ENCODE results near the gene FEM1A. TPM values are rescaled to one million over a fixed set of nuclear protein-coding genes. Genes with fewer than 3 reads are reported as not detected.

Gene FEM1A
- total and polyA plus RNA-seq, 10 of the 15 experiments (the other 5 are each of a cell fraction or from before 2014, with no cell fraction given), result 0.27 to 17.4 (median 3.8) TPM

DNA sequence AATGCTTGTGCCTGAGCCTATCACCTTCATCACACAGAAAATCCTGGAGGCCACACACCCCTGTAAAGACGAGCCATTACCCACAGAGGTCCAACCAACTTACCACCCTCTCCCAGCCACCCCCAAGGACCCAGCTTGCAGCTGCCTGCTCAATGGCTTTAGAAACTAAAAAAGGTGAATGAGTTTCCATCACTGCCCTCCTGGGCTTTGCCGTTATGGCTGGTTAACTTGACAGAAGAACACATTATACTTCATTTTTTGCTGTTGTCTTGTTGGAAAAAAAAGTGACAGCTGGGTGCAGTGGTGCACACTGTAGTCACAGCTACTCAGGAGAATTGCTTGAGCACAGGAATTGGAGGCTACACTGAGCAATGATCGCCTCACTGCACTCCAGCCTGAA lies 17.4 kb upstream of the FEM1A start:
- no peaks in the 10 kb centered on the region; a peak in 1 of 4 replicates for H3K27me3 ChIP-seq (replicated peaks in 1 of 2; ENCODE audit: control insufficient read depth in 2 of 2, insufficient read depth in 2 of 2, low read length in 1 of 2)
- WGBS (ENCODE audit: insufficient coverage, insufficient replicate concordance, low lambda C conversion rate, missing lambda C conversion rate), result 15% methylated on average over 3 of the region's 3 CpGs
- SMC1A ChIA-PET (ENCODE audit: uncharacterized antibody, unreplicated experiment), result interaction anchor here (0.7 to 1.2 kb wide), 3 partner anchors 14 to 45 kb away, joined by 3 to 10 read pairs (median 3); partner anchors contain the start of gene FEM1A

More for the DNA sequence above, 17.4 kb upstream of the FEM1A start:
- in situ Hi-C loops (cut with MboI), result no loop called here
- ChIA-PET CTCF (interaction anchor here (1.1 to 2.8 kb wide), 3 partner anchors 17 to 42 kb away, joined by 3 to 17 read pairs (median 4); partner anchors contain the start of gene FEM1A), POLR2A (interaction anchor here (0.6 kb wide), 2 partner anchors 15 kb away, joined by 3 read pairs; no protein-coding TSS in a partner anchor), RAD21 (ENCODE audit: unreplicated experiment) (interaction anchor here (0.9 to 2.4 kb wide), 5 partner anchors 13 to 49 kb away, joined by 3 to 12 read pairs (median 5); partner anchors contain the start of gene FEM1A)
- ATAC-seq (peak; percentile 60), DNase-seq (ENCODE audit: low read depth, low spot score) (no peak), FAIRE-seq (no peak)
- Histone ChIP-seq H3K79me2 (ENCODE audit: control insufficient read depth, insufficient read depth, low read length) (no peaks in the 10 kb centered on the region), H2AFZ (ENCODE audit: control insufficient read depth, low read depth, low read length) (no peak overlapping the region), H3K9ac (ENCODE audit: control insufficient read depth, insufficient read depth, low read length) (no peak overlapping the region), H3K4me3 (no peak overlapping the region), H3K9me3 (replicated peaks; ENCODE audit: control insufficient read depth, insufficient read depth, low read length) (no peaks in the 10 kb centered on the region; the same call in 2 of the 3 replicates), H4K20me1 (ENCODE audit: control insufficient read depth, insufficient read depth) (no peaks in the 10 kb centered on the region), H3K4me1 (ENCODE audit: control insufficient read depth, insufficient read depth, low read length) (no peaks in the 10 kb centered on the region), H3K36me3 (ENCODE audit: control insufficient read depth in 2 of 2, insufficient read depth in 2 of 2, low read length in 1 of 2) (no peaks in the 10 kb centered on the region), H3K27ac (ENCODE audit: control insufficient read depth, insufficient read depth) (no peak overlapping the region), H3K4me2 (ENCODE audit: control insufficient read depth, insufficient read depth) (no peak overlapping the region)
- no TSS peak for BruUV-seq (replicated peaks)
- intact Hi-C loops (cut with micrococcal nuclease; ENCODE audit: unreplicated experiment), result loop anchor here (5.0 kb wide), 1 partner anchor 42 kb away; no protein-coding TSS in a partner anchor
- TF ChIP-seq ASH2L (IDR thresholded peaks at IDR 0.05; ENCODE audit: borderline replicate concordance, low read depth) (no peak), CBX5 (IDR thresholded peaks at IDR 0.05; ENCODE audit: low read depth) (no peak), SIX5 (IDR thresholded peaks at IDR 0.05; ENCODE audit: low read depth, low read length, severe bottlenecking) (no peak), PAX8 (IDR thresholded peaks at IDR 0.05) (no peak), POLR2A (IDR thresholded peaks at IDR 0.05; ENCODE audit: low read depth, low read length) (no peak), SMC3 (IDR thresholded peaks at IDR 0.05; ENCODE audit: borderline replicate concordance, low read length) (no peak), HCFC1 (IDR thresholded peaks at IDR 0.05; ENCODE audit: low read length) (no peak), NFYB (IDR thresholded peaks at IDR 0.05; ENCODE audit: insufficient read depth, low read depth, low read length) (no peak), NR2F1 (conservative IDR thresholded peaks at IDR 0.05) (no peak), MTA2 (IDR thresholded peaks at IDR 0.05; ENCODE audit: low read depth) (no peak)
- TF ChIP-seq, protein P1, sequence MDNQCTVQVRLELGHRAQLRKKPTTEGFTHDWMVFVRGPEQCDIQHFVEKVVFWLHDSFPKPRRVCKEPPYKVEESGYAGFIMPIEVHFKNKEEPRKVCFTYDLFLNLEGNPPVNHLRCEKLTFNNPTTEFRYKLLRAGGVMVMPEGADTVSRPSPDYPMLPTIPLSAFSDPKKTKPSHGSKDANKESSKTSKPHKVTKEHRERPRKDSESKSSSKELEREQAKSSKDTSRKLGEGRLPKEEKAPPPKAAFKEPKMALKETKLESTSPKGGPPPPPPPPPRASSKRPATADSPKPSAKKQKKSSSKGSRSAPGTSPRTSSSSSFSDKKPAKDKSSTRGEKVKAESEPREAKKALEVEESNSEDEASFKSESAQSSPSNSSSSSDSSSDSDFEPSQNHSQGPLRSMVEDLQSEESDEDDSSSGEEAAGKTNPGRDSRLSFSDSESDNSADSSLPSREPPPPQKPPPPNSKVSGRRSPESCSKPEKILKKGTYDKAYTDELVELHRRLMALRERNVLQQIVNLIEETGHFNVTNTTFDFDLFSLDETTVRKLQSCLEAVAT (IDR thresholded peaks at IDR 0.05), result no peak

All from GM12878 (cell line).